ENCODE data around the gene NMS.

NMS gene

GRCh38 chr2:100482741-100483140 is 12.5 kb downstream of the NMS start:
- Histone ChIP-seq H3K27me3 (ENCODE audit: insufficient read depth, low read length) (peaks cover 4% of the 10 kb centered on the region; the same call in 1 of the 2 replicates), H3K4me1 (ENCODE audit: insufficient read depth, low read length, severe bottlenecking) (no peaks in the 10 kb centered on the region), H3K27ac (ENCODE audit: low read depth, low read length, poor library complexity, severe bottlenecking) (no peak overlapping the region), H3K9me3 (ENCODE audit: low read length) (no peaks in the 10 kb centered on the region), H3F3A (ENCODE audit: insufficient read depth, low read length) (no peaks in the 10 kb centered on the region), H3K36me3 (ENCODE audit: insufficient read depth, low read length) (no peaks in the 10 kb centered on the region), H2AFZ (ENCODE audit: low read length) (no peak overlapping the region), H3K9ac (ENCODE audit: low read length) (no peak overlapping the region), H3K4me3 (ENCODE audit: low read depth, low read length, poor library complexity, severe bottlenecking) (no peak overlapping the region), H3K79me2 (ENCODE audit: insufficient read depth, low read length) (no peaks in the 10 kb centered on the region), H4K20me1 (ENCODE audit: insufficient read depth, low read length) (no peaks in the 10 kb centered on the region), H3K9me2 (ENCODE audit: low read depth, low read length) (no peaks in the 10 kb centered on the region), H3K4me2 (ENCODE audit: low read length) (no peak overlapping the region)
- TF ChIP-seq CTCF (IDR thresholded peaks at IDR 0.05; ENCODE audit: low read length) (peak; percentile 43; the same call in 1 of the 2 replicates), EZH2 (IDR thresholded peaks at IDR 0.05; ENCODE audit: borderline replicate concordance, low read length) (no peak)

- H3K27me3 ChIP-seq (ENCODE audit: insufficient read depth, low read length): peaks cover 4% of the 10 kb centered on the region; the same call in 1 of the 2 replicates
- TF ChIP-seq EZH2 (IDR thresholded peaks at IDR 0.05; ENCODE audit: borderline replicate concordance, low read length) (no peak), CTCF (IDR thresholded peaks at IDR 0.05; ENCODE audit: low read length) (no peak)
- H3K79me2 ChIP-seq (ENCODE audit: insufficient read depth, low read length): no peaks in the 10 kb centered on the region
- H3K4me3 ChIP-seq (ENCODE audit: low read depth, low read length, poor library complexity, severe bottlenecking): no peak overlapping the region
- no peaks in the 10 kb centered on the region for H3K9me2 ChIP-seq (ENCODE audit: low read depth, low read length)
- no peak overlapping the region for H3K9ac ChIP-seq (ENCODE audit: low read length)
- no peaks in the 10 kb centered on the region for H3K9me3 ChIP-seq (ENCODE audit: low read length)
- H3K4me1 ChIP-seq (ENCODE audit: insufficient read depth, low read length, severe bottlenecking): no peaks in the 10 kb centered on the region
- H3F3A ChIP-seq (ENCODE audit: insufficient read depth, low read length): no peaks in the 10 kb centered on the region
- H4K20me1 ChIP-seq (ENCODE audit: insufficient read depth, low read length): no peaks in the 10 kb centered on the region
- no peaks in the 10 kb centered on the region for H3K36me3 ChIP-seq (ENCODE audit: insufficient read depth, low read length)
- no peak overlapping the region for H2AFZ ChIP-seq (ENCODE audit: low read length)
- no peak overlapping the region for H3K27ac ChIP-seq (ENCODE audit: low read depth, low read length, poor library complexity, severe bottlenecking)
- no peak overlapping the region for H3K4me2 ChIP-seq (ENCODE audit: low read length)
These were observed 13.6 kb downstream of the NMS start for GRCh38 chr2:100483895-100484294.

GRCh38 chr2:100484390-100484789 is 14.1 kb downstream of the NMS start:
- TF ChIP-seq CTCF (IDR thresholded peaks at IDR 0.05; ENCODE audit: low read length) (no peak), EZH2 (IDR thresholded peaks at IDR 0.05; ENCODE audit: borderline replicate concordance, low read length) (no peak)
- no peaks in the 10 kb centered on the region for H3K9me2 ChIP-seq (ENCODE audit: low read depth, low read length)
- no peak overlapping the region for H3K4me3 ChIP-seq (ENCODE audit: low read depth, low read length, poor library complexity, severe bottlenecking)
- H4K20me1 ChIP-seq (ENCODE audit: insufficient read depth, low read length): no peaks in the 10 kb centered on the region
- no peaks in the 10 kb centered on the region for H3K36me3 ChIP-seq (ENCODE audit: insufficient read depth, low read length)
- H3K9me3 ChIP-seq (ENCODE audit: low read length): no peaks in the 10 kb centered on the region
- H3K27me3 ChIP-seq (ENCODE audit: insufficient read depth, low read length): peaks cover 4% of the 10 kb centered on the region; the same call in 1 of the 2 replicates
- no peak overlapping the region for H3K9ac ChIP-seq (ENCODE audit: low read length)
- H3K79me2 ChIP-seq (ENCODE audit: insufficient read depth, low read length): no peaks in the 10 kb centered on the region
- H3K27ac ChIP-seq (ENCODE audit: low read depth, low read length, poor library complexity, severe bottlenecking): no peak overlapping the region
- no peaks in the 10 kb centered on the region for H3F3A ChIP-seq (ENCODE audit: insufficient read depth, low read length)
- H3K4me2 ChIP-seq (ENCODE audit: low read length): no peak overlapping the region
- H2AFZ ChIP-seq (ENCODE audit: low read length): no peak overlapping the region
- H3K4me1 ChIP-seq (ENCODE audit: insufficient read depth, low read length, severe bottlenecking): no peaks in the 10 kb centered on the region
